OCI-LY7 (cell line): ENCODE results near the gene CHMP1A. TPM values are rescaled to one million over a fixed set of nuclear protein-coding genes. Genes with fewer than 3 reads are reported as not detected.
"Not testable (repeated sequence)": the region's sequence is repeated elsewhere in the genome, so short reads cannot be mapped to it uniquely, and the experiment has no call there.

Source experiments
- BruUV-seq: library from RNA; stranded (reverse); fragments of 400-500 nt; replicated peaks from 2 replicates; lab custom pipeline; 2021; lab: Mats Ljungman, UMichigan
- CTCF ChIA-PET: fragments of 300-600 bp; sonication (Branson Sonifier 250); formaldehyde crosslinking; loops from one replicate; lab custom pipeline; 2022; ENCODE audit warnings: antibody characterized with exemption; ENCODE audit not compliant: unreplicated experiment; lab: Charles Lee
- POLR2A ChIA-PET: fragments of 300-600 bp; sonication (Branson Sonifier 250); formaldehyde crosslinking; loops from one replicate; lab custom pipeline; 2022; ENCODE audit warnings: antibody characterized with exemption; lab: Charles Lee
- DNase-seq: peaks from one replicate; pipeline ENCODE4 v3.0.0-alpha.2; 2015; ENCODE audit warnings: low spot score
- H2AFZ ChIP-seq: fragments of 200-600 bp; sonication (generic), shearing (Covaris generic); 2 replicates; pipeline ENCODE4 v1.6.1; 2014; ENCODE audit warnings: mild to moderate bottlenecking, antibody characterized with exemption, low read length, moderate library complexity
- H3K27ac ChIP-seq: fragments of 200-600 bp; sonication (generic); 2 replicates; pipeline ENCODE4 v1.5.1; 2014; ENCODE audit warnings: mixed run types, low read depth, mild to moderate bottlenecking, moderate library complexity, low read length, inconsistent platforms; ENCODE audit not compliant: poor library complexity, severe bottlenecking
- H3K36me3 ChIP-seq: fragments of 200-600 bp; sonication (generic); 2 replicates; pipeline ENCODE4 v1.6.1; 2014; ENCODE audit warnings: mild to moderate bottlenecking, antibody characterized with exemption, low read length, moderate library complexity, mixed read lengths; ENCODE audit not compliant: insufficient read depth
- H3K4me1 ChIP-seq: fragments of 200-600 bp; sonication (generic); 2 replicates; pipeline ENCODE4 v1.5.1; 2014; ENCODE audit warnings: mild to moderate bottlenecking, low read length; ENCODE audit not compliant: insufficient read depth, poor library complexity, severe bottlenecking
- H3K4me2 ChIP-seq: fragments of 200-600 bp; sonication (generic); 2 replicates; pipeline ENCODE4 v1.6.1; 2014; ENCODE audit warnings: mild to moderate bottlenecking, low read length
- H3K4me3 ChIP-seq: fragments of 200-600 bp; sonication (generic); 2 replicates; pipeline ENCODE4 v1.5.1; 2014; ENCODE audit warnings: mild to moderate bottlenecking, low read depth, low read length; ENCODE audit not compliant: poor library complexity, severe bottlenecking
- H3K79me2 ChIP-seq: fragments of 200-600 bp; sonication (generic); 2 replicates; pipeline ENCODE4 v1.6.1; 2016; ENCODE audit warnings: low read depth, mild to moderate bottlenecking, low read length, moderate library complexity, mixed read lengths; ENCODE audit not compliant: insufficient read depth
- H3K9me2 ChIP-seq: fragments of 200-600 bp; sonication (generic); 2 replicates; pipeline ENCODE4 v1.6.1; 2016; ENCODE audit warnings: mild to moderate bottlenecking, low read length, mixed read lengths; ENCODE audit not compliant: insufficient read depth
- H3K9me3 ChIP-seq: fragments of 200-600 bp; sonication (generic); 2 replicates; pipeline ENCODE4 v1.6.1; 2014; ENCODE audit warnings: mild to moderate bottlenecking, mixed run types, low read length, mixed read lengths
- H4K20me1 ChIP-seq: fragments of 200-600 bp; sonication (generic); 2 replicates; pipeline ENCODE4 v1.6.1; 2014; ENCODE audit warnings: mild to moderate bottlenecking, antibody characterized with exemption, low read length, moderate library complexity, mixed read lengths; ENCODE audit not compliant: insufficient read depth
- CTCF ChIP-seq: fragments of 200-600 bp; sonication (generic); conservative IDR thresholded peaks from 2 replicates; pipeline ENCODE4 v1.5.1; 2014; ENCODE audit warnings: mild to moderate bottlenecking, antibody characterized with exemption, low read length, moderate library complexity, mixed read lengths
- EZH2phosphoT487 ChIP-seq: fragments of 200-600 bp; sonication (generic); IDR thresholded peaks from 2 replicates; pipeline ENCODE4 v1.6.1; 2018; ENCODE audit warnings: low read depth, borderline replicate concordance, mild to moderate bottlenecking, mixed run types, antibody characterized with exemption, low read length, moderate library complexity, mixed read lengths
- intact Hi-C: fragments of 100-400 bp; cut with micrococcal nuclease; formaldehyde crosslinking; loops from one replicate; pipeline ENCODE4 v1.10.0; 2022; ENCODE audit not compliant: unreplicated experiment
- total RNA-seq, 2 experiments: library from RNA; depleted of rRNA in 1 of 2; stranded (reverse); fragments of >200 nt in 1 of 2; shearing (Covaris generic) in 1 of 2; gene quantifications; 2 replicates each; pipeline ENCODE4 v1.2.3, GENCODE V29; 2014 to 2022

CHMP1A gene
- total RNA-seq, 2 experiments from 2014 or later, result 53.1 to 76.2 TPM

GRCh38 chr16:89638455-89638854 lies 19.1 kb downstream of the CHMP1A start:
- H3K27ac ChIP-seq, result no peak overlapping the region
- TF ChIP-seq CTCF (no peak), EZH2phosphoT487 (no peak)
- intact Hi-C loops, result no loop called here
- no peaks in the 10 kb centered on the region for H3K9me3 ChIP-seq
- H3K4me3 ChIP-seq, result no peak overlapping the region
- no TSS peak for BruUV-seq
- no peak overlapping the region for H3K4me2 ChIP-seq
- H3K9me2 ChIP-seq, result no peaks in the 10 kb centered on the region
- no peak for DNase-seq
- no peaks in the 10 kb centered on the region for H3K79me2 ChIP-seq
- H4K20me1 ChIP-seq, result no peaks in the 10 kb centered on the region
- CTCF ChIA-PET, result no interaction called here
- POLR2A ChIA-PET, result no interaction called here
- H3K4me1 ChIP-seq, result no peaks in the 10 kb centered on the region
- H3K36me3 ChIP-seq, result no peaks in the 10 kb centered on the region
- no peak overlapping the region for H2AFZ ChIP-seq

DNA sequence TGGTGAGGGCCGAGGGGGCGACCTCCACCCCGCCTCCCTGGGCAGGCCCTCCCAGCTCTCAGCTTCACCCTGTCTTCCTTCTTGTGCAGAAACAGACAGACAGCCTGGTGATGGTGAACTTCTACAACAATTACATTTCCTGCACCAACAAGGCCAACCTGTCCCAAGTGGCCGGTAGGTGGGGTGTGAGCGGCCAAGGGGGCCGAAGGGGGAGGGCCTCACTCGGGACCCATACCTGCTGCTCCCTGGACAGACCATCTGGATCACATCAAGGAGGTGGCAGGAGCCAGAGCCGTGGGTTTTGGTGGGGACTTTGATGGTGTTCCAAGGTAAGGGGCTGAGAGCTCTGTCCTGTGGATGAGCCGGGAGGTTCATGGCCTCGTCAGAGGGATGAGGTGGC lies 20.1 kb downstream of the CHMP1A start:
- Histone ChIP-seq H3K4me3 (no peak overlapping the region), H3K27ac (no peak overlapping the region), H3K9me2 (no peaks in the 10 kb centered on the region), H3K4me2 (no peak overlapping the region), H4K20me1 (no peaks in the 10 kb centered on the region), H3K9me3 (no peaks in the 10 kb centered on the region), H3K4me1 (no peaks in the 10 kb centered on the region), H3K36me3 (no peaks in the 10 kb centered on the region), H3K79me2 (no peaks in the 10 kb centered on the region), H2AFZ (no peak overlapping the region)
- intact Hi-C loops, result no loop called here
- TF ChIP-seq EZH2phosphoT487 (no peak), CTCF (no peak)
- no peak for DNase-seq
- CTCF ChIA-PET, result no interaction called here
- no TSS peak for BruUV-seq
- POLR2A ChIA-PET, result no interaction called here

- CTCF ChIA-PET, result no interaction called here
- TF ChIP-seq EZH2phosphoT487 (no peak), CTCF (no peak)
- no TSS peak for BruUV-seq
Measured at GRCh38 chr16:89636663-89637062, 20.8 kb downstream of the CHMP1A start.

GRCh38 chr16:89634463-89635385 lies 22.8 kb downstream of the CHMP1A start:
- H2AFZ ChIP-seq, CTCF ChIA-PET, H3K4me2 ChIP-seq, H4K20me1 ChIP-seq, H3K36me3 ChIP-seq, H3K27ac ChIP-seq, H3K9me3 ChIP-seq, H3K9me2 ChIP-seq, H3K4me3 ChIP-seq, H3K4me1 ChIP-seq, intact Hi-C loops, DNase-seq, H3K79me2 ChIP-seq, BruUV-seq: not testable (repeated sequence)
- POLR2A ChIA-PET, result interaction anchor here (0.6 kb wide), 2 partner anchors 24 to 284 kb away, joined by 4 to 5 read pairs; partner anchors contain the start of gene MC1R

More at GRCh38 chr16:89636663-89637062, 20.8 kb downstream of the CHMP1A start:
- Histone ChIP-seq H3K9me3 (no peaks in the 10 kb centered on the region), H2AFZ (no peak overlapping the region), H3K4me3 (no peak overlapping the region), H3K4me1 (no peaks in the 10 kb centered on the region), H3K79me2 (no peaks in the 10 kb centered on the region), H3K36me3 (no peaks in the 10 kb centered on the region), H3K4me2 (no peak overlapping the region), H3K27ac (no peak overlapping the region), H4K20me1 (no peaks in the 10 kb centered on the region), H3K9me2 (no peaks in the 10 kb centered on the region)
- DNase-seq, result no peak
- intact Hi-C loops, result no loop called here
- POLR2A ChIA-PET, result no interaction called here
